H1 (cell line): ENCODE measurements around the gene MXD4. TPM values are rescaled to one million over a fixed set of nuclear protein-coding genes. Genes with fewer than 3 reads are reported as not detected.

Experiments used
- CTCF ChIA-PET: fragments of 300-600 bp; sonication (Branson Sonifier 250); formaldehyde crosslinking; loops from one replicate; lab custom pipeline; 2021; ENCODE audit not compliant: partially characterized antibody; lab: Charles Lee
- POLR2A ChIA-PET: fragments of 300-600 bp; sonication (Branson Sonifier 250); formaldehyde crosslinking; loops from one replicate; lab custom pipeline; 2021; ENCODE audit warnings: inconsistent platforms; ENCODE audit not compliant: partially characterized antibody; lab: Charles Lee
- DNase-seq, 2 experiments: peaks; one replicate each; pipeline versions ENCODE4 v3.0.0 to v3.0.0-alpha.2; 2010 to 2022; ENCODE audit warnings: low spot score in 2 of 2, low read depth in 1 of 2, mixed read lengths in 1 of 2
- FAIRE-seq: peaks from 2 replicates; lab custom pipeline; 2011; peaks lifted over from hg19 to GRCh38; lab: Jason Lieb, UNC
- H2AFZ ChIP-seq: 2 replicates; pipeline ENCODE4 v1.8.1; 2012; ENCODE audit warnings: low read length, inconsistent platforms
- H2AK5ac ChIP-seq: 2 replicates; pipeline ENCODE4 v1.6.1; 2013; ENCODE audit warnings: low read depth, low read length
- H2BK120ac ChIP-seq: replicated peaks from 2 replicates; pipeline ENCODE3; 2013; ENCODE audit warnings: low read depth, low read length, inconsistent platforms
- H2BK12ac ChIP-seq: 2 replicates; pipeline ENCODE4 v1.6.1; 2013; ENCODE audit warnings: low read depth, low read length
- H2BK15ac ChIP-seq: 2 replicates; pipeline ENCODE4 v1.6.1; 2013; ENCODE audit warnings: low read length
- H2BK20ac ChIP-seq: 2 replicates; pipeline ENCODE4 v1.6.1; 2013; ENCODE audit warnings: low read length
- H2BK5ac ChIP-seq: 2 replicates; pipeline ENCODE4 v1.6.1; 2013; ENCODE audit warnings: low read depth, low read length
- H3K14ac ChIP-seq: 2 replicates; pipeline ENCODE4 v1.6.1; 2013; ENCODE audit warnings: inconsistent platforms; ENCODE audit not compliant: insufficient read length
- H3K18ac ChIP-seq: 2 replicates; pipeline ENCODE4 v1.6.1; 2013; ENCODE audit warnings: low read length; ENCODE audit errors: extremely low read depth
- H3K23ac ChIP-seq: 2 replicates; pipeline ENCODE4 v1.6.1; 2013; ENCODE audit warnings: inconsistent platforms; ENCODE audit not compliant: insufficient read length
- H3K23me2 ChIP-seq: 2 replicates; pipeline ENCODE4 v1.6.1; 2013; ENCODE audit warnings: low read depth, low read length
- H3K27ac ChIP-seq: 2 replicates; pipeline ENCODE4 v1.6.1; 2011; ENCODE audit warnings: low read depth, low read length, inconsistent platforms
- H3K27me3 ChIP-seq, 4 experiments: replicated peaks in 1 of 4; 1 replicate in 1 of 4; 2 replicates in 3 of 4; pipeline versions ENCODE4 v1.6.1 to v1.8.1; 2011 to 2013; ENCODE audit warnings: low read length in 3 of 4, mild to moderate bottlenecking in 3 of 4, inconsistent platforms in 2 of 4, mixed read lengths in 2 of 4, moderate library complexity in 1 of 4; ENCODE audit not compliant: control insufficient read depth in 3 of 4, insufficient read depth in 3 of 4; ENCODE audit errors: extremely low read depth in 1 of 4
- H3K36me3 ChIP-seq, 4 experiments: 2 replicates each; pipeline versions ENCODE4 v1.6.1 to v1.8.1; 2011 to 2013; ENCODE audit warnings: mild to moderate bottlenecking in 4 of 4, low read length in 3 of 4, moderate library complexity in 2 of 4, control low read depth in 1 of 4, inconsistent platforms in 1 of 4; ENCODE audit not compliant: insufficient read depth in 4 of 4, control insufficient read depth in 2 of 4
- H3K4ac ChIP-seq: replicated peaks from 2 replicates; pipeline ENCODE3; 2013; ENCODE audit warnings: low read length, low read depth, mixed read lengths, inconsistent platforms; ENCODE audit not compliant: insufficient read length
- H3K4me1 ChIP-seq, 4 experiments: replicated peaks in 1 of 4; 1 replicate in 1 of 4; 2 replicates in 3 of 4; pipeline versions ENCODE4 v1.6.1 to v1.8.1; 2011 to 2013; ENCODE audit warnings: low read length in 3 of 4, inconsistent platforms in 2 of 4, mixed read lengths in 1 of 4; ENCODE audit not compliant: insufficient read depth in 4 of 4, control insufficient read depth in 3 of 4
- H3K4me2 ChIP-seq, 2 experiments: 2 replicates each; pipeline versions ENCODE4 v1.6.1 to v1.8.1; 2011 to 2013; ENCODE audit warnings: low read depth in 2 of 2, low read length in 2 of 2, control low read depth in 1 of 2, inconsistent platforms in 1 of 2, mild to moderate bottlenecking in 1 of 2; ENCODE audit not compliant: insufficient read depth in 1 of 2
- H3K4me3 ChIP-seq, 4 experiments: fragments of 200-600, 300-600 bp in 1 of 4; sonication (generic), shearing (Covaris generic), sonication (Bioruptor Twin) in 1 of 4; 2 replicates each; pipeline versions ENCODE4 v1.5.1 to v1.8.1; 2011 to 2016; ENCODE audit warnings: low read length in 4 of 4, low read depth in 3 of 4, control low read depth in 2 of 4, inconsistent platforms in 2 of 4, mild to moderate bottlenecking in 2 of 4, mixed read lengths in 1 of 4, moderate library complexity in 1 of 4; ENCODE audit not compliant: insufficient read depth in 2 of 4; ENCODE audit errors: extremely low read depth in 1 of 4
- H3K56ac ChIP-seq: replicated peaks from 2 replicates; pipeline ENCODE3; 2013; ENCODE audit warnings: low read depth, mild to moderate bottlenecking, mixed read lengths, low read length, inconsistent platforms; ENCODE audit not compliant: insufficient read length
- H3K79me1 ChIP-seq: 2 replicates; pipeline ENCODE4 v1.6.1; 2013; ENCODE audit warnings: low read depth, low read length, control low read depth
- H3K79me2 ChIP-seq, 2 experiments: 2 replicates each; pipeline versions ENCODE4 v1.6.1 to v1.8.1; 2012 to 2013; ENCODE audit warnings: low read length in 2 of 2, mild to moderate bottlenecking in 2 of 2, inconsistent platforms in 1 of 2; ENCODE audit not compliant: insufficient read depth in 2 of 2, control insufficient read depth in 1 of 2
- H3K9ac ChIP-seq, 4 experiments: replicated peaks in 1 of 4; 1 replicate in 1 of 4; 2 replicates in 3 of 4; pipeline versions ENCODE4 v1.6.1 to v1.8.1; 2011 to 2013; ENCODE audit warnings: low read depth in 3 of 4, low read length in 3 of 4, control low read depth in 2 of 4, mild to moderate bottlenecking in 2 of 4, moderate library complexity in 2 of 4, inconsistent platforms in 1 of 4; ENCODE audit errors: extremely low read depth in 1 of 4
- H3K9me3 ChIP-seq, 2 experiments: 2 replicates each; pipeline versions ENCODE4 v1.6.1 to v1.8.1; 2012 to 2013; ENCODE audit warnings: mild to moderate bottlenecking in 2 of 2, moderate library complexity in 2 of 2, control low read depth in 1 of 2, inconsistent platforms in 1 of 2, low read depth in 1 of 2, low read length in 1 of 2, mixed read lengths in 1 of 2; ENCODE audit not compliant: insufficient read depth in 2 of 2
- H4K20me1 ChIP-seq, 2 experiments: replicated peaks in 1 of 2; 2 replicates each; pipeline versions ENCODE3 to v1.8.1; 2011 to 2013; ENCODE audit warnings: inconsistent platforms in 2 of 2, low read length in 2 of 2, mild to moderate bottlenecking in 1 of 2; ENCODE audit not compliant: insufficient read depth in 2 of 2, control insufficient read depth in 1 of 2
- H4K5ac ChIP-seq: 2 replicates; pipeline ENCODE4 v1.6.1; 2013; ENCODE audit warnings: low read length, low read depth, mixed read lengths, inconsistent platforms; ENCODE audit not compliant: insufficient read length
- H4K8ac ChIP-seq: 2 replicates; pipeline ENCODE4 v1.8.0; 2013; ENCODE audit warnings: mild to moderate bottlenecking, moderate library complexity, low read length, inconsistent platforms; ENCODE audit not compliant: insufficient read depth; ENCODE audit errors: extremely low read depth
- H4K91ac ChIP-seq: replicated peaks from 2 replicates; pipeline ENCODE3; 2013; ENCODE audit warnings: low read length, mixed read lengths, inconsistent platforms; ENCODE audit not compliant: insufficient read length
- BACH1 ChIP-seq: IDR thresholded peaks from 2 replicates; pipeline ENCODE4 v1.6.1; 2012; ENCODE audit warnings: low read length, improper control_type of control experiment
- FOSL1 ChIP-seq: IDR thresholded peaks from 2 replicates; pipeline ENCODE4 v1.6.1; 2011; ENCODE audit warnings: mild to moderate bottlenecking, low read depth, low read length, moderate library complexity; ENCODE audit not compliant: insufficient read depth
- HDAC6 ChIP-seq: IDR thresholded peaks from one replicate; pipeline ENCODE4 v1.7.1; 2012; ENCODE audit warnings: low read depth, mild to moderate bottlenecking, inconsistent platforms, low read length, moderate library complexity
- JUND ChIP-seq: IDR thresholded peaks from 2 replicates; pipeline ENCODE4 v1.6.1; 2011; ENCODE audit warnings: mild to moderate bottlenecking, improper control_type of control experiment, low read length
- MAX ChIP-seq: IDR thresholded peaks from 2 replicates; pipeline ENCODE4 v1.6.1; 2012; ENCODE audit warnings: inconsistent platforms
- NANOG ChIP-seq: IDR thresholded peaks from 2 replicates; pipeline ENCODE4 v1.6.1; 2011; ENCODE audit warnings: low read length, low read depth, mild to moderate bottlenecking, inconsistent platforms; ENCODE audit not compliant: insufficient read depth, poor library complexity, severe bottlenecking
- SIN3A ChIP-seq, 2 experiments: IDR thresholded peaks in 1 of 2; conservative IDR thresholded peaks in 1 of 2; 2 replicates each; pipeline ENCODE4 v1.6.1; 2011 to 2012; ENCODE audit warnings: low read length in 2 of 2, improper control_type of control experiment in 1 of 2, low read depth in 1 of 2, mild to moderate bottlenecking in 1 of 2
- WGBS, 2 experiments: shearing (Covaris generic) in 1 of 2; methylation state at CpG; one replicate each; pipeline versions ENCODE4 v1.1.6 to v1.1.7; 2013 to 2015; ENCODE audit warnings: low lambda C conversion rate in 2 of 2, mixed read lengths in 2 of 2, inconsistent platforms in 1 of 2, low coverage in 1 of 2, missing lambda C conversion rate in 1 of 2; ENCODE audit not compliant: insufficient replicate concordance in 2 of 2, insufficient coverage in 1 of 2, insufficient read length in 1 of 2; ENCODE audit errors: extremely low coverage in 1 of 2, missing lambda C conversion rate in 1 of 2; 5-methylcytosine and 5-hydroxymethylcytosine counted together
- polyA plus RNA-seq, 7 experiments: library from polyadenylated mRNA; depleted of rRNA in 3 of 7; stranded (reverse) in 5 of 7; unstranded in 2 of 7; fragments of >200 nt in 5 of 7; fragments of 200-250 nt in 2 of 7; gene quantifications; 1 replicate in 5 of 7; 2 replicates in 1 of 7; 4 replicates in 1 of 7; pipeline versions ENCODE4 v1.2.1 to v1.2.3, GENCODE V29; 2011 to 2013; ENCODE audit warnings: missing spikeins in 2 of 7, mixed read lengths in 2 of 7
- total RNA-seq: library from RNA; stranded (reverse); fragmentation: NEBNext Ultra II Directional; extraction: Animal tissue kit (Norgen Biotek cat#: 25700); gene quantifications from 2 replicates; pipeline ENCODE4 v1.2.1, GENCODE V29; 2021

The MXD4 gene
- total and polyA plus RNA-seq, 2 of the 8 experiments (the other 6 are each of a cell fraction or from before 2014, with no cell fraction given), result 18.0 to 20.8 TPM

GRCh38 chr4:2274320-2275043 lies 12.6 kb upstream of the MXD4 start:
- no peaks in the 10 kb centered on the region for H3K27me3 ChIP-seq
- H3K4ac ChIP-seq, result no peak overlapping the region
- no peak overlapping the region for H2BK120ac ChIP-seq
- no peak overlapping the region for H2AK5ac ChIP-seq
- POLR2A ChIA-PET, result no interaction called here
- DNase-seq (no peak), FAIRE-seq (no peak)
- WGBS, 2 experiments, result 91% methylated on average over 20 of the region's 21 CpGs; no CpG with 5 or more reads in 1 of the 2 experiments
- no peak overlapping the region for H3K18ac ChIP-seq
- H4K5ac ChIP-seq, result no peak overlapping the region
- no peak overlapping the region for H3K56ac ChIP-seq
- no peak overlapping the region for H2BK5ac ChIP-seq
- no peak overlapping the region for H3K27ac ChIP-seq
- H3K23ac ChIP-seq, result no peak overlapping the region
- H3K9ac ChIP-seq, result no peak overlapping the region
- H2AFZ ChIP-seq, result no peak overlapping the region
- H3K79me2 ChIP-seq, result no peaks in the 10 kb centered on the region
- no peak overlapping the region for H3K4me3 ChIP-seq
- H3K23me2 ChIP-seq, result no peaks in the 10 kb centered on the region
- H3K14ac ChIP-seq, result no peak overlapping the region
- CTCF ChIA-PET, result no interaction called here
- no peak overlapping the region for H2BK15ac ChIP-seq
- no peak overlapping the region for H2BK20ac ChIP-seq
- H4K91ac ChIP-seq, result no peak overlapping the region
- no peaks in the 10 kb centered on the region for H3K36me3 ChIP-seq
- H3K4me2 ChIP-seq, result no peak overlapping the region
- H2BK12ac ChIP-seq, result no peak overlapping the region
- TF ChIP-seq NANOG, result no peak
- no peak for TF ChIP-seq FOSL1
- TF ChIP-seq BACH1, result no peak
- no peak for TF ChIP-seq SIN3A (conservative IDR thresholded peaks at IDR 0.05 in 1 of 2, IDR thresholded peaks at IDR 0.05 in 1 of 2; ENCODE audit: low read depth in 1 of 2, low read length in 2 of 2)
- TF ChIP-seq JUND, result no peak
- TF ChIP-seq MAX, result no peak
- no peak for TF ChIP-seq HDAC6
- H4K20me1 ChIP-seq, result peaks cover 0 to 1% of the 10 kb centered on the region in 2 experiments
- no peaks in the 10 kb centered on the region for H3K4me1 ChIP-seq
- H3K79me1 ChIP-seq, result no peaks in the 10 kb centered on the region
- H3K9me3 ChIP-seq, result no peaks in the 10 kb centered on the region
- no peak overlapping the region for H4K8ac ChIP-seq
